Epidermal melanocyte (primary cell): Measurements from ENCODE around the gene PGS1.
"Not testable (repeated sequence)": the region's sequence is repeated elsewhere in the genome, so short reads cannot be mapped to it uniquely, and the experiment has no call there.

Experiments
- DNase-seq: peaks from one replicate; pipeline ENCODE4 v3.0.0; 2011; ENCODE audit warnings: low spot score; ENCODE audit not compliant: insufficient read length

PGS1 gene, protein sequence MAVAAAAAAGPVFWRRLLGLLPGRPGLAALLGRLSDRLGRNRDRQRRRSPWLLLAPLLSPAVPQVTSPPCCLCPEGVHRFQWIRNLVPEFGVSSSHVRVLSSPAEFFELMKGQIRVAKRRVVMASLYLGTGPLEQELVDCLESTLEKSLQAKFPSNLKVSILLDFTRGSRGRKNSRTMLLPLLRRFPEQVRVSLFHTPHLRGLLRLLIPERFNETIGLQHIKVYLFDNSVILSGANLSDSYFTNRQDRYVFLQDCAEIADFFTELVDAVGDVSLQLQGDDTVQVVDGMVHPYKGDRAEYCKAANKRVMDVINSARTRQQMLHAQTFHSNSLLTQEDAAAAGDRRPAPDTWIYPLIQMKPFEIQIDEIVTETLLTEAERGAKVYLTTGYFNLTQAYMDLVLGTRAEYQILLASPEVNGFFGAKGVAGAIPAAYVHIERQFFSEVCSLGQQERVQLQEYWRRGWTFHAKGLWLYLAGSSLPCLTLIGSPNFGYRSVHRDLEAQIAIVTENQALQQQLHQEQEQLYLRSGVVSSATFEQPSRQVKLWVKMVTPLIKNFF

DNA sequence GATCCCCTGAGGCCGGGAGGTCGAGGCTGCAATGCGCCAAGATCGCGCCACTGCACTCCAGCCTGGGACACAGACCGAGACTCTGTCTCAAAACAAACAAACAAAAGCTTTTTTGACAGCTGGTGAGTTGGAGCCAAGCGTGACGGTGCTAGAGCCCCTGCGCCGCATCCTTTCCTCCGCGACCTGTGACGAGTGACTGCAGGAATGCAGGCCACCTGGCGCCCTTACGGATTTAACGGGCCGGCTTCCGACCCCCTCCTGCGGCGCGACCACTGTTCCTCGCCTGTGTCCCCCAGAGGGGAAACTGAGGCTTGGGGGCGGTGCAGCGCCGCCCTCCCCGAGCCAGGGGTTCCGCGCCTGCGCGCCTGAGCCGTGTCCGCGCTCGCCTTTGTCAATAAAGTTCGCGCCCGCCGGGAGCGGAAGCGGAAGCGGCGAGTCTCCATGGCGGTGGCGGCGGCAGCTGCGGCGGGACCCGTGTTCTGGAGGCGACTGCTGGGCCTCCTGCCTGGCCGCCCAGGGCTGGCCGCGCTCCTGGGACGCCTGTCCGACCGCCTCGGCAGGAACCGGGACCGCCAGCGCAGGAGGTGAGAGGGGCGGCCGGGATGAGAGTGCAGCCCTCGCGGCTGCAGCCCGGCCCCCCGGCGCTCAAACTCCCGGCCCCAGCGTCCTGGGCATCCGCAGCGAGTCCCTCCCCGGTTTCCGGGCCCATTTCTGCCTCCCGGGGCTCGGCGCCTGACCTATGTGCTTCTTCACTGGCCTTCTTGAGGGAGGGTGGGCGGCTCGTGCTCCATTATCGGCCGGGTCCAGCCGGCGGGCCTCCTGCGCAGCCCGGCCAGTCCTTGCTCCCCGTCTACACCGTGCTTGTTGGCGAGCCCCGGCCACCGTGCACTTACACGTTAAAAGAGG, at the start of gene PGS1:
Gene PGS1, plus strand, starts transcription at position 425 of the 906 bp plus-strand sequence. Its CDS starts 17 bp downstream, at position 442.
- DNase-seq = peak; percentile 73

GRCh38 chr17:78329263-78330059, 49.0 kb upstream of the PGS1 start:
- DNase-seq = no peak

DNA sequence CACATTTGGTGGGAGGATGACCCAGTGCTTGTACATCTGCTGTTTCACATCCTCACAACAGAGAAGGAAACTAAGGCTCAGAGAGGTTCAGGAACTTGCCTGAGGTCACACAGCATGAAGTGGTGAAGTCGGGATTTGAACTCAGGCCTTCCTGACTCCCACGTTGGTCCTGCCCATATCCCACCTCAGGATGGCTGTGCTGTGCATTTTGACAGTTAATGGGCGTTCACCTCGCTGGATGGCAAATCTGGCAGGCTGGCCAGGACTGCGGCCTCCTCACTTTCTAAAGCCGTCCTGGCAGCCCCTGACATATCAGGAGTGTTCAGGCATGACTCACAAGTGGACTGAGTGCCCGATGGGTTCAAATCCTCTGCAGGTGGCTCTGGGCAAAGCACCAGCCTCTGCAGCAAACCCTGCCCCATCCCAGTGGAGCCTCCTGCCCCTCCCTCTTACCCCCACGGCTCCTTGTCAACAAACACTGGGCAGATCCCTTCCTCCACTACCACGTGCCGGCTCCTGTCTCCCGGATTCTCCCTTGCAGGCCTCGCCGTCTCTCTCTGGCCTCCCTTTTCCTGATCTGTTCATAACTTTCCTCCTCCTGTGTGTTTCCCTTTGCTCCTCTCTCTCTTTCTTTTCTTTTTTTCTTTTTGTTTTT, 47.8 kb upstream of the PGS1 start:
- DNase-seq = no peak

- not testable (repeated sequence) for DNase-seq
These were observed 47.1 kb upstream of the PGS1 start for GRCh38 chr17:78331355-78331754.

DNA sequence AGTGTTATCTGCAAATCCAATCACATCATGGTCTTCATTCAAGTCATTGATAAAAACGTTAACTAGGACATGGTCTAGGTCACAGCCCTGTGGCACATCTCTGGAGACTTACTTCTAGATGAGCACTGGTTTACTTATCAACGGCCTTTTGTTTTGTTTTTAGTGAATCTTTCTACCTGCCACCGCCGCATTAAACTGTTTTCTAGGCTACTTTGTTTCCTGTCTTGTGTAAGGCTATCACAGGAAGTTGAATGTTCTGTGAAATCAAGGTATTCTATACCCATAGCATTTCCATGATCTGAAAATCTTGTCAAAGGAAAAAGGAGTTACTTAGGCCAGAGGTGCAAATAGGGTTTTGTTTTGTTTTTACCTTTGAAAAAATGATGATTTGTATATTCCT, 45.5 kb upstream of the PGS1 start:
- no peak for DNase-seq

DNA sequence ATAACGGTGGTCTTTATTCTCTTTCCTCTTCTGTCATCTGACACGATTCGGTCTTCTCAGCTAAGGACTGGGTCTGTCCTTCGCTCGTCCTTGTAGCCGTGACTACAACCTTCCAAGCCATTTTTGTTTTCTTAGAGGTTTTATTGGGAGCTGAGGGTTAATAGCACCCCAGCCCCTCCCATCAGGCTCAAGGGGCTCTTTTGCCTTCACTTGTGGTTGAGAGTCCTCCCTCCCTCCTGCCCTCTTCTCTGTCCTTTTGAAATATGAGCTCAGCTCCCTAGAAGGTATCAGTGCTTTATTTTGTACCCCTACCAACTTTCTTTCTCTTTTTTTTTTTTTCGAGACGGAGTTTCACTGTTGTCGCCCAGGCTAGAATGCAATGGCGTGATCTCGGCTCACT, 43.2 kb upstream of the PGS1 start:
- DNase-seq = no peak

- no peak for DNase-seq
These were observed 41.0 kb upstream of the PGS1 start for GRCh38 chr17:78337244-78338109.

GRCh38 chr17:78338486-78339259, 39.8 kb upstream of the PGS1 start:
- no peak for DNase-seq

DNA sequence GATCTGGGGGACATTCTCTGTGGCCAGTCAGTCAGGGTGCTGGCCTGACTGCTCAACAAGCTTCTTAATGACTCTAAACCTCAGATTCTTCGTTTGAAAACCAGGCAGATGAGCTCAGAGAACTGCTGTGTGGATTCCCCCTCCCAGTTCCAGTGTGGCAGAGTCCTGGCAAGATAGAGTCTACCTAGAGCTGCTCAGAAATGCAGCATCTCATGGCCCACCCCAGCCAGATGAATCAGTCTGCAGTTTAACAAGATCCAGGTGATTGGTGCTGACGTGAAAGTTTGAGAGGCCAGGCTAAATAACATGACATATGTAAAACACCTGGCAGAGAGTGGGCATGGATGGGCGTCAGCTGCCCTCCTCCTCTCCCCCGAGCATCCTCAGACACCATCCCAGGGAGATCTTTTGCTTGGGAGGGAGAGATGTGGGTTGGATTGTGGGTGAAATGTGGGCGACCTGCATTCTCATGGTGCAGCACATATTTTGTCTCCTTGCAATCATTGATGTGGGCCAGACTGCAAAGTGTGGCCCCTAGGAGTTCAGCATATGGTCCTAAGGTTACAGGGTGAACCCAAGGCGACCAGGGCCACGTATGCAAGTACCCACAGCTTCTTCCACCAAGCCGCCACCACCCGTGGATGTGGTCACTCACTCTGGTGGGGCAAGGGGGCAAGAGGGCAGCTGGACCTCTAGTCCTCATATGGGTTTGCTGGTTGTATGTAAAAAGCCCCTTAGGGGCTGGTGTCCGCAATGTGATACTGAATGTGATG, 38.1 kb upstream of the PGS1 start:
- DNase-seq = no peak

DNA sequence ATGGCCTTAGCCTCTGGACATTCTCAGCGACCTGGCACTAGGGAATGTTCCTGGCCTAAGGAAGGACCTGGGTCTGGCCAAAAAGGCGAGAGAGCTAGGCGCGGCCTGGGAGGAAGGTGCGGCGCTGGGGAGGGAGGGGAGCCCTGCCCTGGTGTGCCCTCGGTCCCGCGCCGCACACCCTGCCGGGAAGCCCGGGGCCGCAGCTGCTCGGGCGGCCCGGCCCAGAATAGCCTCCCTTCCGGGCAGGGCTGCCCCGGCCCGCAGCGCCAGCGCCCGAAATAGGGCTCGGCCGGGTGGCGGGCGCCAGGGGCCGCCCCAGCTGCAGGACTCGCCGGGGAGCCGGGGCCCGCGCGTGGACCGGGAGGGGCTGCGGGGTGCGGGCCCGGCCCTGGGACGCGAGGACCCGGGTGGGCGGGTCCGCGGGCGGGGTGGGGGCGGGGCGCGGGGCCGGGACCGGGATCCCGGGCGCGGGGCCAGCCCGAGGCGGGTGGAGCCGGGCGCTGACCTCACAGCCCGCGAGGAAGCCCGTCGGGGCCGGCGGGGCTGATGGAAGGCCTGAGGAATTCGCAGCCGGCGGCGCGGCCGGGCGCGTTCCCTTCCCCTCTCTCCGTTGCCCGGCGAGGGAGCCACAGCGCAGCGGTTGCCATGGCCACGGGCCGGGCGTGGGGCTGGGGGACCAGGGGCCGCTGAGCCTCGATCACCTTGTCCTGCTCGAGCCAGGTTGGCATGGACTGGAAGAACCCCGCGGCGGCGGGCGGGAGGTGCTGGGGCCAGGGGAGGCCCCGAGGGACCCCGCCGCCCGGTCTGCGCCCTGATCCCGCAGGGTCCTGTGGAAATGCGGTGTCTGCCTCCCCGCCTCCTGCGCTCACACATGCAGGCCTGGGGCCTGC, 36.6 kb upstream of the PGS1 start:
- DNase-seq = peak; percentile 80

GRCh38 chr17:78342449-78343186, 35.8 kb upstream of the PGS1 start:
- no peak for DNase-seq

DNA sequence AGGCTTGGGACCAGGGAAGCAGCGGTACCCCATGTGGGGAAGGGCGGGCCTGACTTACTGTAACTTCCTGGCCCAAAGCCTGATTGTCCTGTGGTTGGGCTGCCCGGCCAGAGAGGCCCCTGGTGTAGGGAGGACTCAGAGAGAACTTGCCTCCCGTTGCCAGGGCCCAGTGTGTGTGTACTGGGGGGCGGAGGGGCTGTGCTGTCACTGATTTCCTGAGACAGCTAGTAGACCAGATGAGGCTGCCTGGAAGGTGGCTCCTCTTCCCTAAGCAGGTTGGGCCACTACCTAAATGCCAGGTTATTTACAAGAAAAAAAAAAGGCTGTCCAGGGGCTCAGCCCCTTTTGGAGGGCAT, 35.3 kb upstream of the PGS1 start:
- peak; percentile 82 for DNase-seq

DNA sequence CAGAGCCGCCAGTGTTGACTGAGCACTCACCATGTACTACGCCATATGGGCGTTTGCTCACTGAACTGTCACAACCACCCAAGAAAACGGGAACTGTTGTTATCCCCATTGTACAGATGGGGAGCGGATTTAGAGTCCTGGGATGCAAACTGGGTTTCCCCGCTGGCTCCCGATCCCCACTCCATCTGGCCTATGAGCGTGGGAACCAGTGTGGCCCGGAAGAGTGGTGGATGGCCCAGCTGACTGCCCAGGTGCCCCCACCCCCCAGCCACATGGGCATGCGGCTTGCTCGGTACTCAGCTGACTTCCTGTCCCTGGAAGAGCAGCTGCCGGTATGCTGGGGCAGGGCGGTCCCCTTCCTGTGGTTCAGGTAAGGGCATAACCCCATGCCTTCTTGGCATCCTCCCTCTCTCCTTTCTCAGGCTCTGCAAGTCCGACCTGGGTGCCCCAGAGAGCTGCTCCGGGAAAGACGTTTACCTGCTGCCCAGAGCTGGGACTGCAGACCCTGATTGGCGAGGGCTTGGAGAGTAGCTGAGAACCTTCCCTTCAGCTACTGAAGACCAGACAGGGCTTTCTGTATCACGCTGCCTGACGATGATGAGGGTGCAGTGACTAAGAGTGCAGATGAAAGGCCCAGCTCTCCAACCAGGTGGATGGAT, 34.8 kb upstream of the PGS1 start:
- DNase-seq = no peak

DNA sequence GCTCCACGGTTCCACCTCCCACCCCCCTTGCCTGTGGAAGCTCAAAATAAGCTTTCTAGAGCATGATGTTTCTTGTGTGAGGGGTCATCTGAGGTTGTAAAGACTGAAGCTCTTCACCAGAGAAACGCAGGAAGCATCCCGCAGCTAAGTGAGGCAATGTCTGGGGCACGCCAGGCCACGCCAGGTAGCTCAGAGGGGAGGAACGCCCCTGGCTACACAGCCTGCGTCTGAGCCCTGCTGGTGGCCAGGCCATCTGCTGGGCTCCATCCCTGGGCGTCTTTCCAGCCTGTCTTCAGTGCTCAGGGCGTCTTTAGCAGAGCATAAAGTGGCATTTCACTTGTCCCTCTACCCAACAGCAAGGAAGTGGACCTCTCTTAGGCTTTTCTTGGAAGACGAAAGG, 33.8 kb upstream of the PGS1 start:
- DNase-seq = no peak

GRCh38 chr17:78345172-78345571, 33.3 kb upstream of the PGS1 start:
- no peak for DNase-seq
